CD4-positive, CD25-positive, alpha-beta regulatory T cell (primary cell): ENCODE data around the gene SLC30A7. TPM values are rescaled to one million over a fixed set of nuclear protein-coding genes. Genes with fewer than 3 reads are reported as not detected.

Experiments
- ATAC-seq, 2 donors: fragments of 150-1000 bp; cut with Tn5 transposase; one replicate each; pipeline ENCODE4 v1.10.0; 2021; ENCODE audit warnings: low read depth in 2 of 2, moderate number of reproducible peaks in 2 of 2, moderate library complexity in 1 of 2
- DNase-seq, 3 donors: peaks; one replicate each; pipeline versions ENCODE4 v3.0.0 to v3.0.0-alpha.2; 2012 to 2022; ENCODE audit warnings: mixed read lengths in 1 of 3
- H3K27ac ChIP-seq: one replicate; pipeline ENCODE4 v1.7.0; 2013; ENCODE audit warnings: mild to moderate bottlenecking, low read length; ENCODE audit not compliant: insufficient read depth, poor library complexity, severe bottlenecking
- H3K27me3 ChIP-seq: one replicate; pipeline ENCODE4 v1.7.0; 2013; ENCODE audit warnings: low read length; ENCODE audit not compliant: control insufficient read depth, insufficient read depth
- H3K36me3 ChIP-seq: one replicate; pipeline ENCODE4 v1.7.0; 2013; ENCODE audit warnings: mild to moderate bottlenecking, low read length, moderate library complexity; ENCODE audit not compliant: control insufficient read depth, insufficient read depth
- H3K4me1 ChIP-seq: 2 replicates; pipeline ENCODE4 v1.7.0; 2013; ENCODE audit warnings: mild to moderate bottlenecking, low read length; ENCODE audit not compliant: insufficient read depth, control insufficient read depth, poor library complexity, severe bottlenecking
- H3K4me3 ChIP-seq: one replicate; pipeline ENCODE4 v1.7.0; 2013; ENCODE audit warnings: low read depth, mild to moderate bottlenecking, low read length, moderate library complexity
- H3K9me3 ChIP-seq, 2 experiments: 1 replicate in 1 of 2; 2 replicates in 1 of 2; pipeline ENCODE4 v1.7.0; 2013; ENCODE audit warnings: low read length in 2 of 2, mild to moderate bottlenecking in 1 of 2, moderate library complexity in 1 of 2; ENCODE audit not compliant: control insufficient read depth in 2 of 2
- H3K27ac Mint-ChIP-seq, 3 donors: one replicate each; pipeline ENCODE4 v1.8.0; 2020 to 2022; ENCODE audit warnings: mild to moderate bottlenecking in 3 of 3, mixed read lengths in 3 of 3, moderate library complexity in 2 of 3
- H3K27me3 Mint-ChIP-seq: one replicate; pipeline ENCODE4 v1.8.0; 2022; ENCODE audit warnings: mild to moderate bottlenecking, mixed read lengths
- H3K36me3 Mint-ChIP-seq: one replicate; pipeline ENCODE4 v1.8.0; 2020; ENCODE audit warnings: mixed read lengths
- H3K4me1 Mint-ChIP-seq, 4 donors: one replicate each; pipeline ENCODE4 v1.8.0; 2020 to 2022; ENCODE audit warnings: mixed read lengths in 4 of 4, mild to moderate bottlenecking in 1 of 4
- H3K4me3 Mint-ChIP-seq, 4 donors: one replicate each; pipeline ENCODE4 v1.8.0; 2020 to 2022; ENCODE audit warnings: mild to moderate bottlenecking in 4 of 4, mixed read lengths in 4 of 4, moderate library complexity in 3 of 4
- H3K9me3 Mint-ChIP-seq, 7 donors: one replicate each; pipeline ENCODE4 v1.8.0; 2020 to 2022; ENCODE audit warnings: mixed read lengths in 7 of 7, mild to moderate bottlenecking in 3 of 7, moderate library complexity in 2 of 7
- polyA plus RNA-seq, 4 donors: library from polyadenylated mRNA; unstranded; fragments of 300-500 nt; fragmentation: Illumina TruSeq; gene quantifications; one replicate each; pipeline ENCODE4 v1.2.3, GENCODE V29; 2021
- total RNA-seq: library from RNA; stranded (reverse); gene quantifications from one replicate; pipeline ENCODE4 v1.2.3, GENCODE V29; 2022

Gene SLC30A7
- total and polyA plus RNA-seq, 5 donors from 2014 or later, result 12.8 to 29.1 (median 14.5) TPM

- H3K36me3 ChIP-seq, result peaks cover 4% of the 10 kb centered on the region
- DNase-seq (no peak), ATAC-seq (no peak)
- no peak overlapping the region for H3K4me3 Mint-ChIP-seq
- no peak overlapping the region for H3K27ac ChIP-seq
- H3K4me1 ChIP-seq, result peaks cover 32% of the 10 kb centered on the region
- no peaks in the 10 kb centered on the region for H3K9me3 ChIP-seq
- peak overlapping the region in 2 of 3 donors; percentile 9 to 30 for H3K27ac Mint-ChIP-seq
- H3K9me3 Mint-ChIP-seq, result peaks cover 0 to 5% (median 0%) of the 10 kb centered on the region in 7 donors
- peaks cover 28% of the 10 kb centered on the region for H3K36me3 Mint-ChIP-seq
- H3K4me3 ChIP-seq, result peak overlapping the region; percentile 4
- peaks cover 38 to 62% (median 48%) of the 10 kb centered on the region in 4 donors for H3K4me1 Mint-ChIP-seq
- no peaks in the 10 kb centered on the region for H3K27me3 Mint-ChIP-seq
- no peaks in the 10 kb centered on the region for H3K27me3 ChIP-seq
Observed at GRCh38 chr1:101003012-101003650, 107.2 kb downstream of the SLC30A7 start.

GRCh38 chr1:101004061-101004460, 108.2 kb downstream of the SLC30A7 start:
- peak overlapping the region in 2 of 3 donors; percentile 0 to 3 for H3K27ac Mint-ChIP-seq
- Histone ChIP-seq H3K4me3 (no peak overlapping the region), H3K27ac (no peak overlapping the region), H3K4me1 (peaks cover 32% of the 10 kb centered on the region), H3K9me3 (no peaks in the 10 kb centered on the region), H3K27me3 (no peaks in the 10 kb centered on the region), H3K36me3 (peaks cover 4% of the 10 kb centered on the region)
- ATAC-seq (no peak), DNase-seq (no peak)
- H3K36me3 Mint-ChIP-seq, result peaks cover 31% of the 10 kb centered on the region
- H3K9me3 Mint-ChIP-seq, result peaks cover 0 to 5% (median 0%) of the 10 kb centered on the region in 7 donors
- H3K4me1 Mint-ChIP-seq, result peaks cover 38 to 65% (median 48%) of the 10 kb centered on the region in 4 donors
- H3K4me3 Mint-ChIP-seq, result no peak overlapping the region
- no peaks in the 10 kb centered on the region for H3K27me3 Mint-ChIP-seq

GRCh38 chr1:101004670-101005069, 108.8 kb downstream of the SLC30A7 start:
- H3K4me1 ChIP-seq, result peaks cover 32% of the 10 kb centered on the region
- H3K27me3 Mint-ChIP-seq, result no peaks in the 10 kb centered on the region
- H3K4me1 Mint-ChIP-seq, result peaks cover 39 to 69% (median 48%) of the 10 kb centered on the region in 4 donors

GRCh38 chr1:101005183-101005582, 109.3 kb downstream of the SLC30A7 start:
- H3K9me3 Mint-ChIP-seq, result peaks cover 0 to 5% (median 0%) of the 10 kb centered on the region in 7 donors
- no peak overlapping the region for H3K27ac ChIP-seq
- H3K4me3 ChIP-seq, result no peak overlapping the region
- H3K9me3 ChIP-seq, result no peaks in the 10 kb centered on the region
- no peaks in the 10 kb centered on the region for H3K27me3 ChIP-seq
- H3K4me3 Mint-ChIP-seq, result peak overlapping the region in 2 of 4 donors; percentile 17 to 18
- DNase-seq, result peak in 1 of 3 donors; percentile 31
- H3K36me3 Mint-ChIP-seq, result peaks cover 39% of the 10 kb centered on the region
- peak overlapping the region in 2 of 3 donors; percentile 0 to 12 for H3K27ac Mint-ChIP-seq
- peaks cover 38 to 70% (median 47%) of the 10 kb centered on the region in 4 donors for H3K4me1 Mint-ChIP-seq
- no peaks in the 10 kb centered on the region for H3K27me3 Mint-ChIP-seq
- H3K36me3 ChIP-seq, result peaks cover 4% of the 10 kb centered on the region
- peaks cover 32% of the 10 kb centered on the region for H3K4me1 ChIP-seq
- no peak for ATAC-seq

More at GRCh38 chr1:101004670-101005069, 108.8 kb downstream of the SLC30A7 start:
- H3K9me3 ChIP-seq, result no peaks in the 10 kb centered on the region
- peak overlapping the region in 2 of 3 donors; percentile 0 to 9 for H3K27ac Mint-ChIP-seq
- no peak overlapping the region for H3K4me3 Mint-ChIP-seq
- H3K27me3 ChIP-seq, result no peaks in the 10 kb centered on the region
- H3K36me3 Mint-ChIP-seq, result peaks cover 37% of the 10 kb centered on the region
- H3K27ac ChIP-seq, result no peak overlapping the region
- H3K36me3 ChIP-seq, result peaks cover 4% of the 10 kb centered on the region
- peaks cover 0 to 5% (median 0%) of the 10 kb centered on the region in 7 donors for H3K9me3 Mint-ChIP-seq
- ATAC-seq (no peak), DNase-seq (no peak)
- H3K4me3 ChIP-seq, result no peak overlapping the region

GRCh38 chr1:101005871-101006270, 110.0 kb downstream of the SLC30A7 start:
- no peaks in the 10 kb centered on the region for H3K27me3 ChIP-seq
- H3K36me3 ChIP-seq, result peaks cover 3% of the 10 kb centered on the region
- no peak overlapping the region for H3K4me3 ChIP-seq
- DNase-seq (peak in 1 of 3 donors; percentile 42), ATAC-seq (no peak)
- H3K27ac ChIP-seq, result peak overlapping the region; percentile 41
- H3K4me1 ChIP-seq, result peaks cover 32% of the 10 kb centered on the region
- peak overlapping the region in 1 of 3 donors; percentile 7 for H3K27ac Mint-ChIP-seq
- peaks cover 0 to 5% (median 0%) of the 10 kb centered on the region in 7 donors for H3K9me3 Mint-ChIP-seq
- no peaks in the 10 kb centered on the region for H3K27me3 Mint-ChIP-seq
- H3K4me1 Mint-ChIP-seq, result peaks cover 38 to 69% (median 47%) of the 10 kb centered on the region in 4 donors
- H3K36me3 Mint-ChIP-seq, result peaks cover 40% of the 10 kb centered on the region
- no peaks in the 10 kb centered on the region for H3K9me3 ChIP-seq
- peak overlapping the region in 3 of 4 donors; percentile 1 to 55 (median 50) for H3K4me3 Mint-ChIP-seq

- Mint-ChIP-seq H3K4me1 (peaks cover 39 to 65% (median 46%) of the 10 kb centered on the region in 4 donors), H3K27me3 (no peaks in the 10 kb centered on the region), H3K27ac (no peak overlapping the region), H3K36me3 (peaks cover 36% of the 10 kb centered on the region), H3K4me3 (peak overlapping the region; percentile 27 to 65 (median 52)), H3K9me3 (peaks cover 0 to 5% (median 0%) of the 10 kb centered on the region in 7 donors)
- no peaks in the 10 kb centered on the region for H3K9me3 ChIP-seq
- peak overlapping the region; percentile 33 for H3K4me3 ChIP-seq
- no peaks in the 10 kb centered on the region for H3K36me3 ChIP-seq
- no peaks in the 10 kb centered on the region for H3K27me3 ChIP-seq
- ATAC-seq (no peak), DNase-seq (peak in 1 of 3 donors; percentile 63)
- peak overlapping the region; percentile 41 for H3K27ac ChIP-seq
- H3K4me1 ChIP-seq, result peaks cover 32% of the 10 kb centered on the region
Observed at GRCh38 chr1:101006553-101006952, 110.7 kb downstream of the SLC30A7 start.

- Histone ChIP-seq H3K9me3 (no peaks in the 10 kb centered on the region), H3K27me3 (no peaks in the 10 kb centered on the region), H3K4me3 (no peak overlapping the region), H3K4me1 (peaks cover 23% of the 10 kb centered on the region), H3K27ac (no peak overlapping the region), H3K36me3 (peaks cover 2% of the 10 kb centered on the region)
- Mint-ChIP-seq H3K36me3 (peaks cover 43% of the 10 kb centered on the region), H3K27me3 (no peaks in the 10 kb centered on the region), H3K4me3 (peak overlapping the region in 1 of 4 donors; percentile 19), H3K27ac (no peak overlapping the region), H3K9me3 (peaks cover 0 to 5% (median 0%) of the 10 kb centered on the region in 7 donors), H3K4me1 (peaks cover 33 to 52% (median 39%) of the 10 kb centered on the region in 4 donors)
- DNase-seq (no peak), ATAC-seq (no peak)
Observed at GRCh38 chr1:101008229-101008834, 112.4 kb downstream of the SLC30A7 start.
